WI38 (cell line): ENCODE results near the gene SLC4A8.
"Not testable (repeated sequence)": the region's sequence is repeated elsewhere in the genome, so short reads cannot be mapped to it uniquely, and the experiment has no call there.

Source experiments
- H3K4me3 ChIP-seq: 2 replicates; pipeline ENCODE4 v1.5.1; 2011; ENCODE audit warnings: low read depth, mild to moderate bottlenecking, control low read depth, low read length
- CTCF ChIP-seq: IDR thresholded peaks from 2 replicates; pipeline ENCODE4 v1.5.1; 2012; ENCODE audit warnings: low read depth, mild to moderate bottlenecking, control low read depth, low read length

SLC4A8 gene

GRCh38 chr12:51505360-51506105, 80.9 kb downstream of the SLC4A8 start:
- no peak for TF ChIP-seq CTCF
- no peak overlapping the region for H3K4me3 ChIP-seq

- no peak for TF ChIP-seq CTCF
- H3K4me3 ChIP-seq, result no peak overlapping the region
Measured at GRCh38 chr12:51507178-51507577, 82.5 kb downstream of the SLC4A8 start.

- TF ChIP-seq CTCF, result no peak
- no peak overlapping the region for H3K4me3 ChIP-seq
Measured at GRCh38 chr12:51508285-51508684, 83.7 kb downstream of the SLC4A8 start.

- no peak overlapping the region for H3K4me3 ChIP-seq
- no peak for TF ChIP-seq CTCF
Measured at GRCh38 chr12:51511546-51512260, 87.1 kb downstream of the SLC4A8 start.

GRCh38 chr12:51512438-51512837, 87.8 kb downstream of the SLC4A8 start:
- no peak overlapping the region for H3K4me3 ChIP-seq
- TF ChIP-seq CTCF, result no peak

- H3K4me3 ChIP-seq, result not testable (repeated sequence)
Measured at GRCh38 chr12:51515037-51515436, 90.4 kb downstream of the SLC4A8 start.

- no peak overlapping the region for H3K4me3 ChIP-seq
- no peak for TF ChIP-seq CTCF
Measured at GRCh38 chr12:51517316-51517715, 92.7 kb downstream of the SLC4A8 start.

- no peak overlapping the region for H3K4me3 ChIP-seq
- no peak for TF ChIP-seq CTCF
Measured at GRCh38 chr12:51517800-51518199, 93.2 kb downstream of the SLC4A8 start.
